ENCODE results near the gene IGF1R. TPM values are rescaled to one million over a fixed set of nuclear protein-coding genes. Genes with fewer than 3 reads are reported as not detected.

IGF1R gene
- total RNA-seq, 1 experiment from 2014 or later, result 51.6 TPM

- H3K36me3 ChIP-seq (ENCODE audit: control insufficient read depth, insufficient read depth, low read length), result no peaks in the 10 kb centered on the region
- Mint-ChIP-seq H3K9me3 (ENCODE audit: unreplicated experiment) (peaks cover 15% of the 10 kb centered on the region), H3K36me3 (ENCODE audit: insufficient read depth, unreplicated experiment) (no peaks in the 10 kb centered on the region), H3K4me1 (ENCODE audit: low read depth, unreplicated experiment) (no peaks in the 10 kb centered on the region), H3K4me3 (ENCODE audit: unreplicated experiment) (no peak overlapping the region), H3K27me3 (ENCODE audit: insufficient read depth, unreplicated experiment) (no peaks in the 10 kb centered on the region), H3K27ac (ENCODE audit: unreplicated experiment) (no peak overlapping the region)
- H3K9me3 ChIP-seq, result no peaks in the 10 kb centered on the region
- no peak for TF ChIP-seq CTCF (IDR thresholded peaks at IDR 0.05; ENCODE audit: insufficient read depth in 1 of 2, low read depth in 1 of 2, low read length in 1 of 2, severe bottlenecking in 1 of 2, unreplicated experiment in 1 of 2)
- no TSS peak for BruUV-seq (replicated peaks)
- no peak overlapping the region for H3K4me3 ChIP-seq (ENCODE audit: low read depth, low read length)
- H3K4me1 ChIP-seq, result no peaks in the 10 kb centered on the region
- DNase-seq, result no peak
- ChIA-PET CTCF (no interaction called here), POLR2A (no interaction called here)
- H3K27me3 ChIP-seq (replicated peaks; ENCODE audit: control insufficient read depth, insufficient read depth, low read length), result no peaks in the 10 kb centered on the region
- intact Hi-C loops (cut with micrococcal nuclease; ENCODE audit: unreplicated experiment), result no loop called here
These were observed 347.8 kb downstream of the IGF1R start for GRCh38 chr15:98996169-98996568.

GRCh38 chr15:98996624-98997023 lies 348.3 kb downstream of the IGF1R start:
- no peaks in the 10 kb centered on the region for H3K36me3 Mint-ChIP-seq (ENCODE audit: insufficient read depth, unreplicated experiment)
- ChIA-PET CTCF (no interaction called here), POLR2A (no interaction called here)

GRCh38 chr15:98997312-98997711 lies 349.0 kb downstream of the IGF1R start:
- CTCF ChIA-PET, result no interaction called here
- H3K4me3 ChIP-seq (ENCODE audit: low read depth, low read length), result no peak overlapping the region
- H3K9me3 Mint-ChIP-seq (ENCODE audit: unreplicated experiment), result peaks cover 15% of the 10 kb centered on the region
- POLR2A ChIA-PET, result no interaction called here
- no peaks in the 10 kb centered on the region for H3K36me3 ChIP-seq (ENCODE audit: control insufficient read depth, insufficient read depth, low read length)
- TF ChIP-seq CTCF (IDR thresholded peaks at IDR 0.05; ENCODE audit: insufficient read depth in 1 of 2, low read depth in 1 of 2, low read length in 1 of 2, severe bottlenecking in 1 of 2, unreplicated experiment in 1 of 2), result no peak
- no peaks in the 10 kb centered on the region for H3K9me3 ChIP-seq
- no TSS peak for BruUV-seq (replicated peaks)
- no peak overlapping the region for H3K27ac Mint-ChIP-seq (ENCODE audit: unreplicated experiment)
- intact Hi-C loops (cut with micrococcal nuclease; ENCODE audit: unreplicated experiment), result no loop called here
- no peaks in the 10 kb centered on the region for H3K4me1 ChIP-seq
- no peaks in the 10 kb centered on the region for H3K36me3 Mint-ChIP-seq (ENCODE audit: insufficient read depth, unreplicated experiment)
- no peaks in the 10 kb centered on the region for H3K27me3 ChIP-seq (replicated peaks; ENCODE audit: control insufficient read depth, insufficient read depth, low read length)
- DNase-seq, result no peak
- H3K4me1 Mint-ChIP-seq (ENCODE audit: low read depth, unreplicated experiment), result no peaks in the 10 kb centered on the region
- H3K4me3 Mint-ChIP-seq (ENCODE audit: unreplicated experiment), result no peak overlapping the region
- no peaks in the 10 kb centered on the region for H3K27me3 Mint-ChIP-seq (ENCODE audit: insufficient read depth, unreplicated experiment)

More at GRCh38 chr15:98996624-98997023, 348.3 kb downstream of the IGF1R start:
- DNase-seq, result no peak
- Histone ChIP-seq H3K9me3 (no peaks in the 10 kb centered on the region), H3K4me1 (no peaks in the 10 kb centered on the region), H3K27me3 (replicated peaks; ENCODE audit: control insufficient read depth, insufficient read depth, low read length) (no peaks in the 10 kb centered on the region), H3K36me3 (ENCODE audit: control insufficient read depth, insufficient read depth, low read length) (no peaks in the 10 kb centered on the region), H3K4me3 (ENCODE audit: low read depth, low read length) (no peak overlapping the region)
- intact Hi-C loops (cut with micrococcal nuclease; ENCODE audit: unreplicated experiment), result no loop called here
- Mint-ChIP-seq H3K27me3 (ENCODE audit: insufficient read depth, unreplicated experiment) (no peaks in the 10 kb centered on the region), H3K4me1 (ENCODE audit: low read depth, unreplicated experiment) (no peaks in the 10 kb centered on the region), H3K9me3 (ENCODE audit: unreplicated experiment) (peaks cover 15% of the 10 kb centered on the region), H3K4me3 (ENCODE audit: unreplicated experiment) (no peak overlapping the region), H3K27ac (ENCODE audit: unreplicated experiment) (no peak overlapping the region)
- BruUV-seq (replicated peaks), result no TSS peak
- TF ChIP-seq CTCF (IDR thresholded peaks at IDR 0.05; ENCODE audit: insufficient read depth in 1 of 2, low read depth in 1 of 2, low read length in 1 of 2, severe bottlenecking in 1 of 2, unreplicated experiment in 1 of 2), result no peak

Measured in Caco-2 (cell line).